Hepatocyte (in vitro differentiated cells): ENCODE data around the gene DPF3. TPM values are rescaled to one million over a fixed set of nuclear protein-coding genes. Genes with fewer than 3 reads are reported as not detected.
A peak's percentile ranks its signal among the peaks of the same experiment; 100 is the strongest.

Experiments used
- DNase-seq: peaks from one replicate; pipeline ENCODE4 v3.0.0-alpha.2; 2016; ENCODE audit warnings: low spot score
- H2AFZ ChIP-seq: fragments of 200-600 bp; sonication (generic); 2 replicates; pipeline ENCODE4 v1.6.0; 2016; ENCODE audit warnings: antibody characterized with exemption, mild to moderate bottlenecking
- H3K27ac ChIP-seq: fragments of 200-600 bp; sonication (generic); 2 replicates; pipeline ENCODE4 v1.5.1; 2016; ENCODE audit warnings: mild to moderate bottlenecking
- H3K27me3 ChIP-seq: fragments of 200-600 bp; sonication (generic); 2 replicates; pipeline ENCODE4 v1.6.1; 2016
- H3K36me3 ChIP-seq: fragments of 200-600 bp; sonication (generic); replicated peaks from 2 replicates; pipeline ENCODE4 v1.5.1; 2016; ENCODE audit warnings: low read depth; ENCODE audit not compliant: insufficient read depth
- H3K4me1 ChIP-seq: fragments of 200-600 bp; sonication (generic); 2 replicates; pipeline ENCODE4 v1.5.1; 2016; ENCODE audit warnings: mild to moderate bottlenecking, moderate library complexity; ENCODE audit not compliant: insufficient read depth
- H3K4me2 ChIP-seq: fragments of 200-600 bp; sonication (generic); 2 replicates; pipeline ENCODE4 v1.6.0; 2016
- H3K4me3 ChIP-seq: fragments of 200-600 bp; sonication (generic); 2 replicates; pipeline ENCODE4 v1.5.1; 2016; ENCODE audit warnings: mild to moderate bottlenecking
- H3K79me2 ChIP-seq: fragments of 200-600 bp; sonication (generic); 2 replicates; pipeline ENCODE4 v1.6.0; 2017; ENCODE audit warnings: mild to moderate bottlenecking
- H3K9me2 ChIP-seq: fragments of 200-600 bp; sonication (generic); replicated peaks from 2 replicates; pipeline ENCODE4 v1.6.0; 2017; ENCODE audit warnings: mild to moderate bottlenecking; ENCODE audit not compliant: insufficient read depth
- H3K9me3 ChIP-seq: fragments of 200-600 bp; sonication (generic); 2 replicates; pipeline ENCODE4 v1.5.1; 2016; ENCODE audit warnings: low read depth, mild to moderate bottlenecking
- H4K20me1 ChIP-seq: fragments of 200-600 bp; sonication (generic); 2 replicates; pipeline ENCODE4 v1.6.0; 2016; ENCODE audit warnings: mild to moderate bottlenecking; ENCODE audit not compliant: insufficient read depth, poor library complexity, severe bottlenecking
- CTCF ChIP-seq: fragments of 200-600 bp; sonication (generic); IDR thresholded peaks from 2 replicates; pipeline ENCODE4 v1.5.1; 2016; ENCODE audit warnings: antibody characterized with exemption, mild to moderate bottlenecking; ENCODE audit not compliant: poor library complexity
- EZH2 ChIP-seq: fragments of 200-600 bp; sonication (generic); IDR thresholded peaks from 2 replicates; pipeline ENCODE4 v1.6.1; 2016; ENCODE audit warnings: antibody characterized with exemption, mild to moderate bottlenecking, borderline replicate concordance
- EZH2phosphoT487 ChIP-seq: fragments of 200-600 bp; sonication (generic); IDR thresholded peaks from one replicate; pipeline ENCODE4 v1.6.1; 2018; ENCODE audit warnings: antibody characterized with exemption, mild to moderate bottlenecking, low read depth, moderate library complexity; ENCODE audit not compliant: unreplicated experiment, severe bottlenecking
- WGBS: methylation state at CpG from one replicate; pipeline ENCODE4 v1.1.6; 2016; ENCODE audit warnings: low lambda C conversion rate; ENCODE audit errors: missing lambda C conversion rate; 5-methylcytosine and 5-hydroxymethylcytosine counted together
- polyA plus RNA-seq: library from polyadenylated mRNA; unstranded; fragments of >200 nt; fragmentation: Nextera tagmentation; extraction: Ambion mirVana; gene quantifications from 2 replicates; pipeline ENCODE4 v1.2.1, GENCODE V29; 2016
- total RNA-seq: library from RNA; depleted of rRNA; stranded (reverse); fragments of >200 nt; gene quantifications from 2 replicates; pipeline ENCODE4 v1.2.3, GENCODE V29; 2014

The DPF3 gene
- total RNA-seq: 0.47 and 0.76 TPM in 2 replicates
- 0.21 and 0.73 TPM in 2 replicates for polyA plus RNA-seq

GRCh38 chr14:72893636-72894322 lies at the start of gene DPF3:
Gene DPF3 (minus strand): TSS chr14:72894101. CDS start chr14:72894088, 13 bp downstream.
- Histone ChIP-seq H3K36me3 (no peaks in the 10 kb centered on the region), H4K20me1 (no peaks in the 10 kb centered on the region)

GRCh38 chr14:72942934-72943333 lies 49.0 kb upstream of the DPF3 start:
- no peak overlapping the region for H3K4me3 ChIP-seq
- no peaks in the 10 kb centered on the region for H3K9me2 ChIP-seq
- H3K27ac ChIP-seq: no peak overlapping the region
- H3K4me1 ChIP-seq: no peaks in the 10 kb centered on the region
- 93% methylated on average over 14 of the region's 14 CpGs for WGBS
- H2AFZ ChIP-seq: no peak overlapping the region
- H3K36me3 ChIP-seq: no peaks in the 10 kb centered on the region
- no peaks in the 10 kb centered on the region for H3K79me2 ChIP-seq
- DNase-seq: no peak
- no peaks in the 10 kb centered on the region for H3K27me3 ChIP-seq
- TF ChIP-seq EZH2 (no peak), CTCF (no peak), EZH2phosphoT487 (no peak)
- H3K9me3 ChIP-seq: no peaks in the 10 kb centered on the region
- no peak overlapping the region for H3K4me2 ChIP-seq
- H4K20me1 ChIP-seq: no peaks in the 10 kb centered on the region

More at GRCh38 chr14:72893636-72894322, at the start of gene DPF3:
- peaks cover 61% of the 10 kb centered on the region for H3K27me3 ChIP-seq
- peak within 1 kb of the TSS; percentile 45 for H3K4me3 ChIP-seq
- peak within 1 kb of the TSS; percentile 74 for H2AFZ ChIP-seq
- H3K79me2 ChIP-seq: no peaks in the 10 kb centered on the region
- H3K4me1 ChIP-seq: peaks cover 14% of the 10 kb centered on the region
- no peaks in the 10 kb centered on the region for H3K9me2 ChIP-seq
- no peaks in the 10 kb centered on the region for H3K9me3 ChIP-seq
- no peak for TF ChIP-seq EZH2phosphoT487
- no peak for TF ChIP-seq CTCF
- TF ChIP-seq EZH2: no peak
- 1% methylated on average over 44 of the region's 54 CpGs for WGBS
- H3K4me2 ChIP-seq: peak within 1 kb of the TSS; percentile 99
- H3K27ac ChIP-seq: no peak within 1 kb of the TSS
- DNase-seq: peak; percentile 98

- no peaks in the 10 kb centered on the region for H3K4me1 ChIP-seq
- H3K36me3 ChIP-seq: no peaks in the 10 kb centered on the region
- H3K27me3 ChIP-seq: no peaks in the 10 kb centered on the region
- H3K9me2 ChIP-seq: no peaks in the 10 kb centered on the region
- DNase-seq: no peak
- H3K4me2 ChIP-seq: no peak overlapping the region
- H3K27ac ChIP-seq: no peak overlapping the region
- WGBS: 88% methylated on average over 12 of the region's 12 CpGs
- H2AFZ ChIP-seq: no peak overlapping the region
- no peaks in the 10 kb centered on the region for H3K79me2 ChIP-seq
- no peaks in the 10 kb centered on the region for H4K20me1 ChIP-seq
- TF ChIP-seq EZH2phosphoT487 (no peak), CTCF (no peak), EZH2 (no peak)
- no peaks in the 10 kb centered on the region for H3K9me3 ChIP-seq
- no peak overlapping the region for H3K4me3 ChIP-seq
Observed at GRCh38 chr14:72941286-72941985, 47.5 kb upstream of the DPF3 start.
